Keratinocyte (primary cell): ENCODE data around the gene PRG2. TPM values are rescaled to one million over a fixed set of nuclear protein-coding genes. Genes with fewer than 3 reads are reported as not detected.

ENCODE experiments used
- DNase-seq: peaks from one replicate; pipeline ENCODE4 v3.0.0-alpha.2; 2011; ENCODE audit warnings: low read depth, missing footprints, low spot score
- FAIRE-seq: peaks from 2 replicates; lab custom pipeline; 2011; peaks lifted over from hg19 to GRCh38; lab: Jason Lieb, UNC
- H2AFZ ChIP-seq: 2 replicates; pipeline ENCODE4 v1.6.0; 2012; ENCODE audit warnings: low read length, control low read depth, inconsistent platforms; ENCODE audit not compliant: control insufficient read depth
- H3K27ac ChIP-seq: 2 replicates; pipeline ENCODE4 v1.5.1; 2011; ENCODE audit warnings: low read length; ENCODE audit not compliant: control insufficient read depth, insufficient read depth
- H3K27me3 ChIP-seq: 3 replicates; pipeline ENCODE4 v1.6.0; 2011; ENCODE audit warnings: low read length; ENCODE audit not compliant: control insufficient read depth, insufficient read depth; ENCODE audit errors: extremely low read depth
- H3K36me3 ChIP-seq, 2 experiments: 2 replicates in 1 of 2; 3 replicates in 1 of 2; pipeline ENCODE4 v1.5.1; 2011; ENCODE audit warnings: low read length in 2 of 2, mild to moderate bottlenecking in 1 of 2; ENCODE audit not compliant: control insufficient read depth in 2 of 2, insufficient read depth in 2 of 2; ENCODE audit errors: extremely low read depth in 1 of 2
- H3K4me1 ChIP-seq: 3 replicates; pipeline ENCODE4 v1.5.1; 2011; ENCODE audit warnings: low read length; ENCODE audit not compliant: control insufficient read depth, insufficient read depth; ENCODE audit errors: extremely low read depth
- H3K4me2 ChIP-seq: 3 replicates; pipeline ENCODE4 v1.6.0; 2011; ENCODE audit warnings: low read depth, low read length; ENCODE audit not compliant: control insufficient read depth, insufficient read depth; ENCODE audit errors: extremely low read depth
- H3K4me3 ChIP-seq, 3 experiments: fragments of 200-600 bp in 1 of 3; sonication (generic) in 1 of 3; 2 replicates in 2 of 3; 3 replicates in 1 of 3; pipeline ENCODE4 v1.5.1; 2011 to 2016; ENCODE audit warnings: low read length in 3 of 3, mild to moderate bottlenecking in 3 of 3, control low read depth in 2 of 3, inconsistent platforms in 1 of 3, low read depth in 1 of 3, mixed read lengths in 1 of 3, mixed run types in 1 of 3, moderate library complexity in 1 of 3; ENCODE audit not compliant: control insufficient read depth in 2 of 3, insufficient read depth in 2 of 3; ENCODE audit errors: extremely low read depth in 1 of 3
- H3K79me2 ChIP-seq: 2 replicates; pipeline ENCODE4 v1.6.0; 2012; ENCODE audit warnings: low read length; ENCODE audit not compliant: control insufficient read depth, insufficient read depth
- H3K9ac ChIP-seq: 3 replicates; pipeline ENCODE4 v1.6.0; 2011; ENCODE audit warnings: low read length; ENCODE audit not compliant: control insufficient read depth, insufficient read depth; ENCODE audit errors: extremely low read depth
- H3K9me1 ChIP-seq: 3 replicates; pipeline ENCODE4 v1.6.0; 2011; ENCODE audit warnings: low read length; ENCODE audit not compliant: control insufficient read depth, insufficient read depth; ENCODE audit errors: extremely low read depth
- H3K9me3 ChIP-seq: 2 replicates; pipeline ENCODE4 v1.5.1; 2012; ENCODE audit warnings: low read depth, low read length; ENCODE audit not compliant: control insufficient read depth
- H4K20me1 ChIP-seq: 3 replicates; pipeline ENCODE4 v1.6.0; 2011; ENCODE audit warnings: low read length; ENCODE audit not compliant: control insufficient read depth, insufficient read depth; ENCODE audit errors: extremely low read depth
- EZH2 ChIP-seq: IDR thresholded peaks from one replicate; pipeline ENCODE4 v1.6.1; 2012; ENCODE audit warnings: inconsistent platforms, mild to moderate bottlenecking, low read length, moderate library complexity
- dilution Hi-C: fragments of 300-500 bp; cut with MboI; formaldehyde crosslinking; loops from one replicate; pipeline ENCODE4 v1.7.0; 2020; ENCODE audit warnings: low sequenced_read_pairs; ENCODE audit not compliant: extremely low pct_ligation_motif_present
- polyA plus RNA-seq, 5 experiments: library from polyadenylated mRNA; depleted of rRNA in 3 of 5; stranded (reverse) in 3 of 5; stranded (forward) in 1 of 5; unstranded in 1 of 5; fragments of >200 nt; gene quantifications; 1 replicate in 1 of 5; 2 replicates in 3 of 5; 3 replicates in 1 of 5; pipeline versions ENCODE4 v1.2.1 to v1.2.3, GENCODE V29; 2011 to 2012; ENCODE audit warnings: missing spikeins in 2 of 5, low read depth in 1 of 5, low replicate concordance in 1 of 5
- TF ChIP-seq, protein P1 (sequence below), 3 experiments: IDR thresholded peaks in 1 of 3; conservative IDR thresholded peaks in 1 of 3; optimal IDR thresholded peaks in 1 of 3; 2 replicates in 2 of 3; 3 replicates in 1 of 3; pipeline versions ENCODE3 to v1.5.1; 2011; ENCODE audit warnings: low read length in 3 of 3, mild to moderate bottlenecking in 3 of 3, moderate library complexity in 2 of 3, control low read depth in 1 of 3, inconsistent platforms in 1 of 3; ENCODE audit not compliant: insufficient read depth in 2 of 3; ENCODE audit errors: extremely low read depth in 1 of 3

The PRG2 gene
- polyA plus RNA-seq, 1 donor (not counting 4 experiments of a cell fraction or from before 2014, with no cell fraction given) = 0.09 TPM

- FAIRE-seq (peak; percentile 5), DNase-seq (no peak)
- Histone ChIP-seq H3K79me2 (no peaks in the 10 kb centered on the region), H3K27ac (peak overlapping the region; percentile 11), H3K9ac (no peak overlapping the region), H3K27me3 (no peaks in the 10 kb centered on the region), H4K20me1 (no peaks in the 10 kb centered on the region), H3K4me1 (peaks cover 34% of the 10 kb centered on the region), H2AFZ (no peak overlapping the region), H3K4me2 (peak overlapping the region; percentile 68), H3K9me3 (no peaks in the 10 kb centered on the region), H3K9me1 (no peaks in the 10 kb centered on the region), H3K36me3 (no peaks in the 10 kb centered on the region), H3K4me3 (no peak overlapping the region)
- dilution Hi-C loops = no loop called here
- no peak for TF ChIP-seq EZH2
- TF ChIP-seq, protein P1, sequence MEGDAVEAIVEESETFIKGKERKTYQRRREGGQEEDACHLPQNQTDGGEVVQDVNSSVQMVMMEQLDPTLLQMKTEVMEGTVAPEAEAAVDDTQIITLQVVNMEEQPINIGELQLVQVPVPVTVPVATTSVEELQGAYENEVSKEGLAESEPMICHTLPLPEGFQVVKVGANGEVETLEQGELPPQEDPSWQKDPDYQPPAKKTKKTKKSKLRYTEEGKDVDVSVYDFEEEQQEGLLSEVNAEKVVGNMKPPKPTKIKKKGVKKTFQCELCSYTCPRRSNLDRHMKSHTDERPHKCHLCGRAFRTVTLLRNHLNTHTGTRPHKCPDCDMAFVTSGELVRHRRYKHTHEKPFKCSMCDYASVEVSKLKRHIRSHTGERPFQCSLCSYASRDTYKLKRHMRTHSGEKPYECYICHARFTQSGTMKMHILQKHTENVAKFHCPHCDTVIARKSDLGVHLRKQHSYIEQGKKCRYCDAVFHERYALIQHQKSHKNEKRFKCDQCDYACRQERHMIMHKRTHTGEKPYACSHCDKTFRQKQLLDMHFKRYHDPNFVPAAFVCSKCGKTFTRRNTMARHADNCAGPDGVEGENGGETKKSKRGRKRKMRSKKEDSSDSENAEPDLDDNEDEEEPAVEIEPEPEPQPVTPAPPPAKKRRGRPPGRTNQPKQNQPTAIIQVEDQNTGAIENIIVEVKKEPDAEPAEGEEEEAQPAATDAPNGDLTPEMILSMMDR (optimal IDR thresholded peaks at IDR 0.05 in 1 of 3, IDR thresholded peaks at IDR 0.05 in 1 of 3, conservative IDR thresholded peaks at IDR 0.05 in 1 of 3; ENCODE audit: extremely low read depth in 1 of 3, insufficient read depth in 2 of 3, low read length in 3 of 3) = no peak
Measured at GRCh38 chr11:57368845-57369232, 21.6 kb downstream of the PRG2 start.

- H3K36me3 ChIP-seq = no peaks in the 10 kb centered on the region
- dilution Hi-C loops = no loop called here
- peaks cover 34% of the 10 kb centered on the region for H3K4me1 ChIP-seq
- H3K79me2 ChIP-seq = no peaks in the 10 kb centered on the region
- DNase-seq (peak; percentile 90), FAIRE-seq (peak; percentile 96)
- H3K27ac ChIP-seq = peak overlapping the region; percentile 42
- peak overlapping the region; percentile 35 for H3K9ac ChIP-seq
- no peaks in the 10 kb centered on the region for H3K27me3 ChIP-seq
- no peaks in the 10 kb centered on the region for H4K20me1 ChIP-seq
- no peaks in the 10 kb centered on the region for H3K9me1 ChIP-seq
- no peaks in the 10 kb centered on the region for H3K9me3 ChIP-seq
- H3K4me3 ChIP-seq = peak overlapping the region in 1 of 3 experiments; percentile 23
- H2AFZ ChIP-seq = peak overlapping the region; percentile 55
- peak overlapping the region; percentile 68 for H3K4me2 ChIP-seq
- TF ChIP-seq, protein P1 (optimal IDR thresholded peaks at IDR 0.05 in 1 of 3, IDR thresholded peaks at IDR 0.05 in 1 of 3, conservative IDR thresholded peaks at IDR 0.05 in 1 of 3; ENCODE audit: extremely low read depth in 1 of 3, insufficient read depth in 2 of 3, low read length in 3 of 3) = no peak
- no peak for TF ChIP-seq EZH2
Measured at GRCh38 chr11:57368106-57368844, 22.2 kb downstream of the PRG2 start.
